HCT116 (cell line): Measurements from ENCODE around the gene FADS6. TPM values are rescaled to one million over a fixed set of nuclear protein-coding genes. Genes with fewer than 3 reads are reported as not detected.

Experiments used
- ATAC-seq: fragments of 200-7000 bp; cut with Tn5 transposase; 2 replicates; pipeline ENCODE4 v1.9.1; 2020; ENCODE audit warnings: mild to moderate bottlenecking, moderate library complexity
- BruUV-seq: library from RNA; stranded (reverse); fragments of 400-500 nt; replicated peaks from 2 replicates; lab custom pipeline; 2021; lab: Mats Ljungman, UMichigan
- CTCF ChIA-PET: fragments of 300-600 bp; sonication (Branson Sonifier 250); formaldehyde crosslinking; loops from one replicate; lab custom pipeline; 2021; ENCODE audit warnings: antibody characterized with exemption; lab: Charles Lee
- POLR2A ChIA-PET: fragments of 300-600, 350-600 bp; sonication (Branson Sonifier 250); formaldehyde crosslinking; loops from one replicate; lab custom pipeline; 2021; ENCODE audit warnings: antibody characterized with exemption; lab: Charles Lee
- RAD21 ChIA-PET, 2 experiments: fragments of 300-600 bp; sonication (Branson Sonifier 250); formaldehyde crosslinking; loops; one replicate each; lab custom pipeline; 2023; ENCODE audit warnings: low total read pairs in 2 of 2; ENCODE audit not compliant: uncharacterized antibody in 2 of 2, unreplicated experiment in 2 of 2, low non-redundant PET in 1 of 2; lab: Charles Lee
- DNase-seq: peaks from one replicate; pipeline ENCODE4 v3.0.0-alpha.2; 2010; ENCODE audit warnings: low read depth, low spot score
- H2AFZ ChIP-seq: fragments of 200-600 bp; shearing (Covaris generic), sonication (generic); 2 replicates; pipeline ENCODE4 v1.6.1; 2017; ENCODE audit warnings: low read depth, mixed run types, mixed read lengths, antibody characterized with exemption, low read length; ENCODE audit not compliant: poor library complexity, severe bottlenecking
- H3K27ac ChIP-seq: 2 replicates; pipeline ENCODE4 v1.5.1; 2012; ENCODE audit warnings: low read depth, low read length
- H3K27me3 ChIP-seq: fragments of 200-600 bp; sonication (generic); 2 replicates; pipeline ENCODE4 v1.6.1; 2016; ENCODE audit warnings: mixed run types, low read length, mixed read lengths; ENCODE audit not compliant: insufficient read depth
- H3K36me3 ChIP-seq, 2 experiments: fragments of 200-500 bp in 1 of 2; fragments of 200-600 bp in 1 of 2; sonication (Bioruptor generic) in 1 of 2; sonication (generic) in 1 of 2; 2 replicates each; pipeline versions ENCODE4 v1.5.1 to v1.6.1; 2014 to 2016; ENCODE audit warnings: low read length in 2 of 2, inconsistent platforms in 1 of 2, mixed read lengths in 1 of 2, mixed run types in 1 of 2; ENCODE audit not compliant: insufficient read depth in 2 of 2, control insufficient read depth in 1 of 2
- H3K4me1 ChIP-seq, 2 experiments: fragments of 200-600 bp in 1 of 2; sonication (generic) in 1 of 2; 2 replicates each; pipeline versions ENCODE4 v1.5.1 to v1.6.1; 2012 to 2017; ENCODE audit warnings: low read length in 2 of 2, inconsistent platforms in 1 of 2, mild to moderate bottlenecking in 1 of 2, mixed read lengths in 1 of 2, mixed run types in 1 of 2, moderate library complexity in 1 of 2; ENCODE audit not compliant: insufficient read depth in 2 of 2, control insufficient read depth in 1 of 2
- H3K4me2 ChIP-seq: fragments of 200-600 bp; sonication (generic); 2 replicates; pipeline ENCODE4 v1.6.1; 2017; ENCODE audit warnings: mixed run types, low read length, mixed read lengths
- H3K4me3 ChIP-seq, 2 experiments: fragments of 200-600 bp in 1 of 2; sonication (generic) in 1 of 2; replicated peaks in 1 of 2; 2 replicates each; pipeline ENCODE4 v1.5.1; 2011 to 2016; ENCODE audit warnings: low read length in 2 of 2, control low read depth in 1 of 2, low read depth in 1 of 2, mild to moderate bottlenecking in 1 of 2, mixed read lengths in 1 of 2, mixed run types in 1 of 2
- H3K79me2 ChIP-seq: fragments of 200-600 bp; sonication (generic); 2 replicates; pipeline ENCODE4 v1.6.1; 2017; ENCODE audit warnings: mild to moderate bottlenecking, mixed run types, low read length, moderate library complexity, mixed read lengths; ENCODE audit not compliant: insufficient read depth
- H3K9ac ChIP-seq: fragments of 200-600 bp; sonication (generic); 2 replicates; pipeline ENCODE4 v1.6.1; 2016; ENCODE audit warnings: low read length, mixed read lengths
- H3K9me2 ChIP-seq: fragments of 200-600 bp; sonication (generic), shearing (Covaris generic); 2 replicates; pipeline ENCODE4 v1.6.1; 2017; ENCODE audit warnings: mixed run types, mild to moderate bottlenecking, moderate library complexity; ENCODE audit not compliant: insufficient read depth
- H3K9me3 ChIP-seq, 2 experiments: fragments of 200-500 bp in 1 of 2; fragments of 200-600 bp in 1 of 2; sonication (Bioruptor generic) in 1 of 2; sonication (generic) in 1 of 2; 2 replicates each; pipeline ENCODE4 v1.6.1; 2014 to 2017; ENCODE audit warnings: low read length in 2 of 2, mixed read lengths in 2 of 2, inconsistent platforms in 1 of 2, low read depth in 1 of 2, mild to moderate bottlenecking in 1 of 2, mixed run types in 1 of 2, moderate library complexity in 1 of 2; ENCODE audit not compliant: control insufficient read depth in 1 of 2, insufficient read depth in 1 of 2
- H4K20me1 ChIP-seq: fragments of 200-600 bp; sonication (generic), shearing (Covaris generic); 2 replicates; pipeline ENCODE4 v1.6.1; 2017; ENCODE audit warnings: mixed run types, mild to moderate bottlenecking, moderate library complexity; ENCODE audit not compliant: insufficient read depth
- ATF3 ChIP-seq: IDR thresholded peaks from 2 replicates; pipeline ENCODE4 v1.6.1; 2012
- CBX3 ChIP-seq: IDR thresholded peaks from 2 replicates; pipeline ENCODE4 v1.6.1; 2012; ENCODE audit warnings: low read depth
- EGR1 ChIP-seq: IDR thresholded peaks from 2 replicates; pipeline ENCODE4 v1.6.1; 2012; ENCODE audit warnings: low read depth
- EZH2 ChIP-seq: fragments of 200-600 bp; sonication (generic); IDR thresholded peaks from 2 replicates; pipeline ENCODE4 v1.6.1; 2017; ENCODE audit warnings: antibody characterized with exemption, mixed run types
- JUND ChIP-seq: IDR thresholded peaks from 2 replicates; pipeline ENCODE4 v1.6.1; 2012
- POLR2AphosphoS5 ChIP-seq: IDR thresholded peaks from 2 replicates; pipeline ENCODE4 v1.6.1; 2011; ENCODE audit warnings: mild to moderate bottlenecking, low read depth, low read length, moderate library complexity
- SIN3A ChIP-seq: IDR thresholded peaks from 2 replicates; pipeline ENCODE4 v1.6.1; 2012; ENCODE audit warnings: low read depth
- SRF ChIP-seq: IDR thresholded peaks from 2 replicates; pipeline ENCODE4 v1.6.1; 2012; ENCODE audit warnings: low read depth
- ZBTB33 ChIP-seq: IDR thresholded peaks from 2 replicates; pipeline ENCODE4 v1.6.1; 2011; ENCODE audit warnings: mild to moderate bottlenecking, low read length, moderate library complexity; ENCODE audit not compliant: insufficient replicate concordance; ENCODE audit errors: extremely low read depth
- ZNF274 ChIP-seq: fragments of 200-500 bp; sonication (Bioruptor generic); IDR thresholded peaks from 2 replicates; pipeline ENCODE4 v1.6.1; 2014; ENCODE audit warnings: mild to moderate bottlenecking, low read depth, low read length, inconsistent platforms
- intact Hi-C: fragments of 100-400 bp; cut with micrococcal nuclease; formaldehyde crosslinking; loops from 2 replicates; pipeline ENCODE4 v1.10.0; 2022
- total RNA-seq: library from RNA; stranded (reverse); gene quantifications from one replicate; pipeline ENCODE4 v1.2.1, GENCODE V29; 2021; ENCODE audit not compliant: unreplicated experiment

Gene FADS6
- total RNA-seq, 1 experiment from 2014 or later = not detected

- no peak overlapping the region for H2AFZ ChIP-seq
- peak overlapping the region; percentile 90 for H3K9ac ChIP-seq
- ATAC-seq = no peak
- peak overlapping the region in 1 of 2 experiments; percentile 87; a peak in 3 of 4 replicates for H3K4me3 ChIP-seq
- TF ChIP-seq CBX3 (no peak), EGR1 (no peak), EZH2 (no peak), POLR2AphosphoS5 (no peak), ATF3 (no peak), SIN3A (no peak), SRF (no peak), JUND (no peak), ZNF274 (no peak), ZBTB33 (no peak)
- ChIA-PET CTCF (interaction anchor here (1.0 to 3.1 kb wide), 3 partner anchors 12 to 86 kb away, joined by 3 to 40 read pairs (median 21); partner anchors contain the start of gene OTOP2), POLR2A (interaction anchor here (0.6 to 2.3 kb wide), 4 partner anchors 11 to 78 kb away, joined by 3 to 23 read pairs (median 3); no protein-coding TSS in a partner anchor), RAD21 (interaction anchor here in 1 of 2 experiments (2.3 kb wide), 1 partner anchor 87 kb away, joined by 11 read pairs; no protein-coding TSS in a partner anchor)
- H3K9me3 ChIP-seq = no peaks in the 10 kb centered on the region
- peaks cover 14 to 51% of the 10 kb centered on the region in 2 experiments for H3K4me1 ChIP-seq
- H3K27me3 ChIP-seq = no peaks in the 10 kb centered on the region
- peaks cover 12% of the 10 kb centered on the region for H3K79me2 ChIP-seq
- no peaks in the 10 kb centered on the region for H4K20me1 ChIP-seq
- no peaks in the 10 kb centered on the region for H3K9me2 ChIP-seq
- no TSS peak for BruUV-seq
- H3K27ac ChIP-seq = peak overlapping the region; percentile 77; the same call in 1 of the 2 replicates
- intact Hi-C loops = loop anchor here (5.0 kb wide), 3 partner anchors 83 to 158 kb away; partner anchors contain the start of gene NAT9
- H3K36me3 ChIP-seq = no peaks in the 10 kb centered on the region
- peak overlapping the region; percentile 99 for H3K4me2 ChIP-seq
- no peak for DNase-seq
Observed at GRCh38 chr17:74874615-74875037, 18.8 kb downstream of the FADS6 start.
